ENCODE measurements around the gene EIF5AL1.

The EIF5AL1 gene

GRCh38 chr10:79561257-79561656, 48.9 kb downstream of the EIF5AL1 start:
- no peak for DNase-seq

GRCh38 chr10:79562135-79562756, 49.9 kb downstream of the EIF5AL1 start:
- peak; percentile 76 for DNase-seq

GRCh38 chr10:79563426-79563825, 51.1 kb downstream of the EIF5AL1 start:
- no peak for DNase-seq

All from OCI-M1 (cell line).